GM12864 (cell line): ENCODE measurements around the gene KLF13.

Experiments
- DNase-seq: peaks from one replicate; pipeline ENCODE4 v3.0.0-alpha.2; 2011; ENCODE audit warnings: low read depth
- H3K4me3 ChIP-seq: 2 replicates; pipeline ENCODE4 v1.5.1; 2011; ENCODE audit warnings: mild to moderate bottlenecking, low read depth, low read length, control low read depth
- TF ChIP-seq, protein P1 (sequence below): IDR thresholded peaks from 2 replicates; pipeline ENCODE4 v1.5.1; 2011; ENCODE audit warnings: low read depth, mild to moderate bottlenecking, moderate library complexity, low read length, control low read depth, inconsistent platforms; ENCODE audit errors: missing control alignments

The KLF13 gene

DNA sequence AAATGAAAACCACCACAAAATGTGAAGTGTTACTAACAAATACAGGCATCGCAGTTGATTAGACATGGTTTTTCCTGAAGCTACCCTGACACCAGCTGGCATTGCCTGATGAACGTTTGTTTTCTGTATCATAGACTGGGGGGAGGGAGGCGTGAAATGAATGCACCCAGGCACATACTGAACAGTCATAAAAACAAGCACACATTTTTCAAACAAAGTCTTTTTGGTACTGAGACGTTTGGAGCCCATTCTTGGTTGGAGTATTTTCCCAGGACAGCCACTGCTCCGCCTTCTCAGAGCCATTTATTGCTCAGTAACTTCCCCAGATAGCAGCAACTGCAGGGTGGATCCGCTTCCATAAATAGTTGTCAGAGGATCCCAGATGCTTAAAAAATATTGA lies 52.4 kb downstream of the KLF13 start:
- DNase-seq: no peak
- TF ChIP-seq, protein P1, sequence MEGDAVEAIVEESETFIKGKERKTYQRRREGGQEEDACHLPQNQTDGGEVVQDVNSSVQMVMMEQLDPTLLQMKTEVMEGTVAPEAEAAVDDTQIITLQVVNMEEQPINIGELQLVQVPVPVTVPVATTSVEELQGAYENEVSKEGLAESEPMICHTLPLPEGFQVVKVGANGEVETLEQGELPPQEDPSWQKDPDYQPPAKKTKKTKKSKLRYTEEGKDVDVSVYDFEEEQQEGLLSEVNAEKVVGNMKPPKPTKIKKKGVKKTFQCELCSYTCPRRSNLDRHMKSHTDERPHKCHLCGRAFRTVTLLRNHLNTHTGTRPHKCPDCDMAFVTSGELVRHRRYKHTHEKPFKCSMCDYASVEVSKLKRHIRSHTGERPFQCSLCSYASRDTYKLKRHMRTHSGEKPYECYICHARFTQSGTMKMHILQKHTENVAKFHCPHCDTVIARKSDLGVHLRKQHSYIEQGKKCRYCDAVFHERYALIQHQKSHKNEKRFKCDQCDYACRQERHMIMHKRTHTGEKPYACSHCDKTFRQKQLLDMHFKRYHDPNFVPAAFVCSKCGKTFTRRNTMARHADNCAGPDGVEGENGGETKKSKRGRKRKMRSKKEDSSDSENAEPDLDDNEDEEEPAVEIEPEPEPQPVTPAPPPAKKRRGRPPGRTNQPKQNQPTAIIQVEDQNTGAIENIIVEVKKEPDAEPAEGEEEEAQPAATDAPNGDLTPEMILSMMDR: no peak
- H3K4me3 ChIP-seq: no peak overlapping the region

DNA sequence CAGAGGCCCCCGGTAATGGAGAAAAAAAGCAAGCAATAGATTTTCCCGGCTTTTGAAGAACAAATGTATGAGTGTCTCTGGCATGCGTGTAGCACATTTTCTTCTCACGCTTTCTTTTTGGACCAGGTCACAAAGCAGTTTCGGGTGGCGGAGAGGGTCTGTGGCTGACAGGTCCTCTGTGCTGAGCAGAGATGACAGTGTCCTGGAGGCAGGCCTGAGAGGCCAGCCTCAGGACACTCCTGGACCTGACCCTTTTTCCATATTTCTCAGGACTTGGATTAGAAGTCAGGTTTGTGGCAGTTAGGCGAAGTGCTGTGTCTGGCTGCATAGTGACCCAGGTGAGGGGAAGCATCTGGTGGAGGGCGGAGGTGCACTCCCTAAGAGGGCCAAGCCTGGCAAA lies 52.9 kb downstream of the KLF13 start:
- no peak for DNase-seq
- TF ChIP-seq, protein P1: no peak
- no peak overlapping the region for H3K4me3 ChIP-seq

DNA sequence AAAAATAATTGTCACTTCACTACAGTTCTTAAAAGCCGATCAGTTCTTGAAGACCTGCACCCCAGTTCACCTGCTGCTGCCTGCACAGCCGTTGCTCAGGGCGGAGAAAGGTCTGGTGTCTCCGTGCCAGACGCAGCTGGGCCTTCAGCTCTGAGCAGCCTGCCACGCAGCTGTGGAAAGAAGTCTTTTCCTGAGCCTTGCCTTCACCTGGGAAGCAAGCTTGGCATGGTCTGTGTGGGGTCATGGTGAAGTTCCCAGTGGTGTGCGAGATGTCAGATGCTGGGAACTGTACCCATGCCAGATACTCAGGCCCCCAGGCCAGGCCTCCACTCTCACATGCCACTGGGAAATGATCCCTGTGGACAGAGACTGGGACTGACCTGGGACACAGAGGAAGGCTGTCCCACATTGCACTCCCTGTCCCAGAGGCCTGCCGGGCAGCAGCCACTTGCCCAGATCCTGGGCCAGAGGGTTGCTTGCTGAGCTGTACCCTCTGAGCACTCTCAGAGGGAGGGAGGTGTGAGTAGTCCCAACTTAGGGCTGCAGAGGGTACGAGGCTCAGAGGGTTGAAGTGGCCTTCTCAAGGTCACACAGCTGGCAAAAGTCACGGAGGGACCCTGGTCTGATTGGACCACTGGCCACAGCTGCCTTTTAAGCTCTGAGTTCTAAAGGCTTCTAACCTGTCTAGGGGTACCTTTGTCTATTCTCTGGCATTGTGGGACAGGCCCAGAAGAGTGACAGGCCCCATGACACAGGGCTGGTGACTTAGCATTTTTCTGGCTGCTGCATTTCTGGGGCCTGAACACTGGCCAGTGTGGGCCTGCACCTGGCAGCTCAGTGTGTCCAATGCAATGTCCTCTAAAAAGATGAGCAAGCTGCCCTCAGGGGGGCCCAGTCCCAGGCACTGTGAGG lies 55.4 kb downstream of the KLF13 start:
- no peak for DNase-seq
- TF ChIP-seq, protein P1: no peak
- H3K4me3 ChIP-seq: no peak overlapping the region

DNA sequence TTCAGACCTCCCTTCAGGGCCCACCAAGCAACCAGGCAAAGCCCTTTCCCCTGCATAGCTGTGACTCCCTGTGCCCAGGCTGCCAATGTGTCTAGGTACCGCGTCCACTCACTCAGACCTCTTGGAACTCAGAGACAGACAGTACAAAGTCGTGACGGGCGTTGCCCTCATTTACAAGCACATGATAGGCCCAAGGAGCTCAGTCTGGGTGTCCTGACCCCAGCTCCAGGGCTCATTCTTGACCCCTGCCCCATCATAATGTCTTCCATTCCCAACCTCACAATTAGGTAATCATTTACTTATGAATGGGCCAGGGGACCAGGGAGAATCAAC lies 56.0 kb downstream of the KLF13 start:
- no peak for DNase-seq
- TF ChIP-seq, protein P1: no peak
- no peak overlapping the region for H3K4me3 ChIP-seq

DNA sequence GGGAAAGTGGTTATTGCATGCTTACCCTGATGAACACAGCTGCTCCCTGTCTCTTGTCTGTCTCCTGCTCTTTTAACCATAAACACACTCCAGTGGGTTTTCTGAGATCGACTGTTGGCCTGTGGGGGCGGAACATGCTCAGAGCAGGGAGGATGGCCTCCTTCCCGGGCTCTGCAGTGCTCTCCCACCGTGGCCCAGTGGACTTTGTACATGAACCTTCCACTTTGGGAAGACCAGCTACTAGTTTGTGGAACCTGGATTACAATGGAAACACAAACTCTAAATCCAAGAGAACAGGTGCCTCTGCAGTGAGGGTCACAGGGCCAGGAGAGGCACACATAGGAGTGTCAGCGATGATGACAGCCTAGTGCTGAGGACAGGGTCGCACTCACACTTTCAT lies 56.5 kb downstream of the KLF13 start:
- H3K4me3 ChIP-seq: no peak overlapping the region
- TF ChIP-seq, protein P1: no peak
- DNase-seq: no peak

DNA sequence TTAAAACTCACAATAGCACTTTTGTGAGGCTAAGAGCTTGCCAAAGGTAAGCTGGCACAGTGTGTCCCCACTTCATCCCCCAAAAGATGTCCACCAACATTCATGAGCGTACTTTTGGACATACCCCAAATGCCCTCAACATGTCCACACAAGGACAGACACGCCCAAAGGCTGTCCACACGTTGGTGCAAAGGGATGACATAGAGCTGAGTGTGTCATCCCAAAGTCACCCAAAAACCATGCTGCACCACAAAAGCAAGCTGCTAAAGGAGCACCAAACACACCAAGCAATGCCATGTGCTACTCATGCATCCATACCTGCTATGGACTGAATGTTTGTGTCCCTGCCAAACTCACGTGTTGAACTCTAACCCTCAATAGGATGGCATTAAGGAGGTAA lies 57.9 kb downstream of the KLF13 start:
- DNase-seq: no peak
- TF ChIP-seq, protein P1: no peak
- H3K4me3 ChIP-seq: no peak overlapping the region

DNA sequence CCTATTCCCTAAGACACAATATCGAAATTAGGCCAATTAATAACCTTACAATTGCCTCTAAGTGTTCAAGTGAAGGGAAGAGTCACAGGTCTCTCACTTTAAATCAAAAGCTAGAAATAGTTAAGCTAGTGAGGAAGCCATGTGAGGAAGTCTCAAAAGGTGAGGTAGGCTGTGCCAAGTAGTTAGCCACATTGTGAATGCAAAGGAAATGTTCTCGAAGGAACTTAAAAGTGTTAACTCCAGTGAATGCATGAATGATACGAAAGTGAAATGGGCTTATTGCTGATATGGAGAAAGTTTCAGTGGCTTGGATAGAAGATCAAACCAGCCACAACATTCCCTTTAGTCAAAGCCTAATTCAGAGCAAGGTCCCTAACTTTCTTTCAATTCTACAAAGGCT lies 59.1 kb downstream of the KLF13 start:
- H3K4me3 ChIP-seq: no peak overlapping the region
- TF ChIP-seq, protein P1: no peak
- DNase-seq: no peak
